GM12878 (cell line): ENCODE measurements around the gene OSMR. TPM values are rescaled to one million over a fixed set of nuclear protein-coding genes. Genes with fewer than 3 reads are reported as not detected.

Source experiments
- ATAC-seq: fragments of 200-7000 bp; cut with Tn5 transposase; 3 replicates; pipeline ENCODE4 v1.9.1; 2020; ENCODE audit warnings: mild to moderate bottlenecking, moderate library complexity
- BruUV-seq: library from RNA; stranded (reverse); fragments of 400-500 nt; replicated peaks from 2 replicates; lab custom pipeline; 2021; lab: Mats Ljungman, UMichigan
- CTCF ChIA-PET: fragments of 300-600 bp; sonication (Branson Sonifier 250); formaldehyde crosslinking; extraction: SDS; loops from one replicate; lab custom pipeline; 2021; ENCODE audit warnings: inconsistent platforms; lab: Yijun Ruan, JAX
- POLR2A ChIA-PET: fragments of 350-600 bp; formaldehyde crosslinking; extraction: SDS; loops from one replicate; lab custom pipeline; 2021; ENCODE audit warnings: inconsistent platforms; lab: Charles Lee
- RAD21 ChIA-PET: fragments of 300-600 bp; sonication (Branson Sonifier 250); formaldehyde crosslinking; loops from one replicate; lab custom pipeline; 2023; ENCODE audit warnings: antibody characterized with exemption; ENCODE audit not compliant: unreplicated experiment; lab: Charles Lee
- SMC1A ChIA-PET: fragments of 300-600 bp; sonication (Branson Sonifier 250); formaldehyde crosslinking; loops from one replicate; lab custom pipeline; 2023; ENCODE audit not compliant: unreplicated experiment, uncharacterized antibody; lab: Charles Lee
- DNase-seq: peaks from one replicate; pipeline ENCODE4 v3.0.0-alpha.2; 2011; ENCODE audit warnings: low read depth, low spot score
- FAIRE-seq: peaks from 3 replicates; lab custom pipeline; 2011; peaks lifted over from hg19 to GRCh38; lab: Jason Lieb, UNC
- H2AFZ ChIP-seq: 2 replicates; pipeline ENCODE4 v1.6.0; 2011; ENCODE audit warnings: low read depth, low read length, control low read depth; ENCODE audit not compliant: control insufficient read depth
- H3K27ac ChIP-seq: 2 replicates; pipeline ENCODE4 v1.5.1; 2011; ENCODE audit warnings: control low read depth; ENCODE audit not compliant: control insufficient read depth, insufficient read depth
- H3K27me3 ChIP-seq, 2 experiments: replicated peaks in 1 of 2; 2 replicates each; pipeline versions ENCODE4 v1.6.0 to v1.6.1; 2011; ENCODE audit warnings: low read length in 1 of 2; ENCODE audit not compliant: control insufficient read depth in 2 of 2, insufficient read depth in 2 of 2
- H3K36me3 ChIP-seq, 2 experiments: 2 replicates each; pipeline ENCODE4 v1.5.1; 2011; ENCODE audit warnings: low read length in 1 of 2; ENCODE audit not compliant: control insufficient read depth in 2 of 2, insufficient read depth in 2 of 2
- H3K4me1 ChIP-seq: 2 replicates; pipeline ENCODE4 v1.6.1; 2011; ENCODE audit warnings: mild to moderate bottlenecking, low read length, moderate library complexity, mixed read lengths; ENCODE audit not compliant: control insufficient read depth, insufficient read depth
- H3K4me2 ChIP-seq: 2 replicates; pipeline ENCODE4 v1.6.0; 2011; ENCODE audit warnings: control low read depth; ENCODE audit not compliant: control insufficient read depth, insufficient read depth
- H3K4me3 ChIP-seq: fragments of 200-600 bp; sonication (generic); 2 replicates; pipeline ENCODE4 v1.5.1; 2016
- H3K79me2 ChIP-seq: 2 replicates; pipeline ENCODE4 v1.6.0; 2011; ENCODE audit warnings: low read length; ENCODE audit not compliant: control insufficient read depth, insufficient read depth
- H3K9ac ChIP-seq: 2 replicates; pipeline ENCODE4 v1.8.0; 2011; ENCODE audit warnings: low read length, control low read depth, mixed read lengths; ENCODE audit not compliant: control insufficient read depth, insufficient read depth
- H3K9me3 ChIP-seq: replicated peaks from 3 replicates; pipeline ENCODE4 v1.5.1; 2011; ENCODE audit warnings: mild to moderate bottlenecking, low read length; ENCODE audit not compliant: control insufficient read depth, insufficient read depth
- H4K20me1 ChIP-seq: 2 replicates; pipeline ENCODE4 v1.6.0; 2011; ENCODE audit not compliant: control insufficient read depth, insufficient read depth
- BRCA1 ChIP-seq: IDR thresholded peaks from 2 replicates; pipeline ENCODE4 v1.6.1; 2011; ENCODE audit warnings: low read depth, low read length, improper control_type of control experiment
- EED ChIP-seq: sonication (generic); IDR thresholded peaks from 2 replicates; pipeline ENCODE4 v1.6.1; 2016; ENCODE audit warnings: antibody characterized with exemption, low read depth
- ESRRA ChIP-seq: IDR thresholded peaks from 2 replicates; pipeline ENCODE4 v1.6.1; 2012; ENCODE audit warnings: mild to moderate bottlenecking, low read length, improper control_type of control experiment
- FOS ChIP-seq: IDR thresholded peaks from 3 replicates; pipeline ENCODE4 v1.6.1; 2011; ENCODE audit warnings: borderline replicate concordance; ENCODE audit not compliant: insufficient read length; ENCODE audit errors: extremely low read depth
- MEF2A ChIP-seq: IDR thresholded peaks from 2 replicates; pipeline ENCODE4 v1.6.1; 2011; ENCODE audit warnings: low read depth, mild to moderate bottlenecking, low read length, moderate library complexity; ENCODE audit not compliant: insufficient read depth
- MYC ChIP-seq: IDR thresholded peaks from 2 replicates; pipeline ENCODE4 v1.6.1; 2011; ENCODE audit warnings: mild to moderate bottlenecking, low read length, moderate library complexity, inconsistent platforms; ENCODE audit not compliant: insufficient read depth, insufficient replicate concordance, insufficient read length, severe bottlenecking
- NFYA ChIP-seq: IDR thresholded peaks from 2 replicates; pipeline ENCODE4 v1.6.1; 2011; ENCODE audit warnings: low read depth, mild to moderate bottlenecking, low read length, improper control_type of control experiment, borderline replicate concordance
- RBBP5 ChIP-seq: fragments of 200-600 bp; sonication (generic); conservative IDR thresholded peaks from 2 replicates; pipeline ENCODE4 v1.6.1; 2016
- SMAD1 ChIP-seq: fragments of 450-650 bp; IDR thresholded peaks from 2 replicates; pipeline ENCODE4 v1.6.1; 2018; ENCODE audit warnings: mild to moderate bottlenecking, low read depth; ENCODE audit not compliant: partially characterized antibody
- SUPT20H ChIP-seq: IDR thresholded peaks from 2 replicates; pipeline ENCODE4 v1.6.1; 2011; ENCODE audit warnings: low read depth, mild to moderate bottlenecking, low read length, moderate library complexity, borderline replicate concordance; ENCODE audit not compliant: control insufficient read depth
- WGBS: methylation state at CpG from one replicate; pipeline ENCODE4 v1.1.6; 2016; ENCODE audit warnings: low lambda C conversion rate; ENCODE audit not compliant: insufficient replicate concordance, insufficient coverage; ENCODE audit errors: missing lambda C conversion rate; 5-methylcytosine and 5-hydroxymethylcytosine counted together
- in situ Hi-C: fragments of 300-500 bp; cut with MboI; formaldehyde crosslinking; loops from 9 replicates; pipeline ENCODE4 v1.14.3; 2018; ENCODE audit warnings: mixed read lengths
- intact Hi-C: fragments of 100-400 bp; cut with micrococcal nuclease; formaldehyde crosslinking; loops from one replicate; pipeline ENCODE4 v1.14.2; 2022; ENCODE audit not compliant: unreplicated experiment
- polyA plus RNA-seq, 11 experiments: library from polyadenylated mRNA; depleted of rRNA in 4 of 11; unstranded in 6 of 11; stranded (reverse) in 5 of 11; fragments of >200 nt; fragmentation: Nextera tagmentation in 4 of 11; fragmentation: Illumina TruSeq in 1 of 11; extraction: Ambion mirVana in 4 of 11; extraction: Trizol in 1 of 11; gene quantifications; 1 replicate in 1 of 11; 2 replicates in 10 of 11; pipeline versions ENCODE4 v1.2.1 to v1.2.3, GENCODE V29; 2011 to 2016; ENCODE audit warnings: inconsistent platforms in 2 of 11, missing spikeins in 2 of 11, low read depth in 1 of 11
- total RNA-seq, 4 experiments: library from RNA; depleted of rRNA in 3 of 4; stranded (reverse); fragments of >200 nt in 3 of 4; fragmentation: Illumina TruSeq in 1 of 4; extraction: Trizol in 1 of 4; gene quantifications; 2 replicates each; pipeline versions ENCODE4 v1.2.1 to v1.2.3, GENCODE V29; 2013 to 2021
- TF ChIP-seq, protein P1 (sequence below): fragments of 450-650 bp; IDR thresholded peaks from 2 replicates; pipeline ENCODE4 v1.6.1; 2018; ENCODE audit warnings: mild to moderate bottlenecking, low read depth, moderate library complexity; ENCODE audit not compliant: partially characterized antibody
- TF ChIP-seq, protein P2 (sequence below): IDR thresholded peaks from 2 replicates; pipeline ENCODE4 v1.6.1; 2012; ENCODE audit warnings: low read depth, low read length, improper control_type of control experiment

OSMR gene
- total and polyA plus RNA-seq, 10 of the 15 experiments (the other 5 are each of a cell fraction or from before 2014, with no cell fraction given): 0.03 to 0.05 TPM; not detected in 8

GRCh38 chr5:38931731-38932130 lies 85.9 kb downstream of the OSMR start:
- Histone ChIP-seq H3K27me3 (no peaks in the 10 kb centered on the region), H3K27ac (no peak overlapping the region), H3K9ac (no peak overlapping the region), H3K36me3 (no peaks in the 10 kb centered on the region), H3K79me2 (no peaks in the 10 kb centered on the region), H3K4me2 (no peak overlapping the region), H3K4me3 (no peak overlapping the region), H2AFZ (no peak overlapping the region), H3K4me1 (no peaks in the 10 kb centered on the region), H4K20me1 (no peaks in the 10 kb centered on the region), H3K9me3 (no peaks in the 10 kb centered on the region)
- ChIA-PET SMC1A (no interaction called here), POLR2A (no interaction called here), CTCF (interaction anchor here (3.0 to 4.5 kb wide), 2 partner anchors 11 to 149 kb away, joined by 19 to 20 read pairs; no protein-coding TSS in a partner anchor), RAD21 (no interaction called here)
- BruUV-seq: no TSS peak
- FAIRE-seq (no peak), ATAC-seq (no peak), DNase-seq (no peak)
- in situ Hi-C loops: no loop called here
- WGBS: 25% methylated on average over 4 of the region's 4 CpGs
- intact Hi-C loops: no loop called here
- TF ChIP-seq NFYA (no peak), MYC (no peak), ESRRA (no peak), EED (no peak), BRCA1 (no peak), SMAD1 (no peak), RBBP5 (no peak), FOS (no peak), MEF2A (no peak), SUPT20H (no peak)
- TF ChIP-seq, protein P1, sequence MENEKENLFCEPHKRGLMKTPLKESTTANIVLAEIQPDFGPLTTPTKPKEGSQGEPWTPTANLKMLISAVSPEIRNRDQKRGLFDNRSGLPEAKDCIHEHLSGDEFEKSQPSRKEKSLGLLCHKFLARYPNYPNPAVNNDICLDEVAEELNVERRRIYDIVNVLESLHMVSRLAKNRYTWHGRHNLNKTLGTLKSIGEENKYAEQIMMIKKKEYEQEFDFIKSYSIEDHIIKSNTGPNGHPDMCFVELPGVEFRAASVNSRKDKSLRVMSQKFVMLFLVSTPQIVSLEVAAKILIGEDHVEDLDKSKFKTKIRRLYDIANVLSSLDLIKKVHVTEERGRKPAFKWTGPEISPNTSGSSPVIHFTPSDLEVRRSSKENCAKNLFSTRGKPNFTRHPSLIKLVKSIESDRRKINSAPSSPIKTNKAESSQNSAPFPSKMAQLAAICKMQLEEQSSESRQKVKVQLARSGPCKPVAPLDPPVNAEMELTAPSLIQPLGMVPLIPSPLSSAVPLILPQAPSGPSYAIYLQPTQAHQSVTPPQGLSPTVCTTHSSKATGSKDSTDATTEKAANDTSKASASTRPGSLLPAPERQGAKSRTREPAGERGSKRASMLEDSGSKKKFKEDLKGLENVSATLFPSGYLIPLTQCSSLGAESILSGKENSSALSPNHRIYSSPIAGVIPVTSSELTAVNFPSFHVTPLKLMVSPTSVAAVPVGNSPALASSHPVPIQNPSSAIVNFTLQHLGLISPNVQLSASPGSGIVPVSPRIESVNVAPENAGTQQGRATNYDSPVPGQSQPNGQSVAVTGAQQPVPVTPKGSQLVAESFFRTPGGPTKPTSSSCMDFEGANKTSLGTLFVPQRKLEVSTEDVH: no peak
- TF ChIP-seq, protein P2, sequence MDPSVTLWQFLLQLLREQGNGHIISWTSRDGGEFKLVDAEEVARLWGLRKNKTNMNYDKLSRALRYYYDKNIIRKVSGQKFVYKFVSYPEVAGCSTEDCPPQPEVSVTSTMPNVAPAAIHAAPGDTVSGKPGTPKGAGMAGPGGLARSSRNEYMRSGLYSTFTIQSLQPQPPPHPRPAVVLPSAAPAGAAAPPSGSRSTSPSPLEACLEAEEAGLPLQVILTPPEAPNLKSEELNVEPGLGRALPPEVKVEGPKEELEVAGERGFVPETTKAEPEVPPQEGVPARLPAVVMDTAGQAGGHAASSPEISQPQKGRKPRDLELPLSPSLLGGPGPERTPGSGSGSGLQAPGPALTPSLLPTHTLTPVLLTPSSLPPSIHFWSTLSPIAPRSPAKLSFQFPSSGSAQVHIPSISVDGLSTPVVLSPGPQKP: no peak
